ENCODE results near the gene GRHPR. TPM values are rescaled to one million over a fixed set of nuclear protein-coding genes. Genes with fewer than 3 reads are reported as not detected.
"Not testable (repeated sequence)": the region's sequence is repeated elsewhere in the genome, so short reads cannot be mapped to it uniquely, and the experiment has no call there.

GRHPR gene
- total RNA-seq, 1 experiment from 2014 or later = 195 TPM

- no peak for DNase-seq (ENCODE audit: low read depth)
These were observed 22.4 kb downstream of the GRHPR start for GRCh38 chr9:37444890-37445289.

GRCh38 chr9:37445832-37446231 lies 23.3 kb downstream of the GRHPR start:
- DNase-seq (ENCODE audit: low read depth) = no peak

GRCh38 chr9:37446401-37446800 lies 23.9 kb downstream of the GRHPR start:
- no peak for DNase-seq (ENCODE audit: low read depth)

DNA sequence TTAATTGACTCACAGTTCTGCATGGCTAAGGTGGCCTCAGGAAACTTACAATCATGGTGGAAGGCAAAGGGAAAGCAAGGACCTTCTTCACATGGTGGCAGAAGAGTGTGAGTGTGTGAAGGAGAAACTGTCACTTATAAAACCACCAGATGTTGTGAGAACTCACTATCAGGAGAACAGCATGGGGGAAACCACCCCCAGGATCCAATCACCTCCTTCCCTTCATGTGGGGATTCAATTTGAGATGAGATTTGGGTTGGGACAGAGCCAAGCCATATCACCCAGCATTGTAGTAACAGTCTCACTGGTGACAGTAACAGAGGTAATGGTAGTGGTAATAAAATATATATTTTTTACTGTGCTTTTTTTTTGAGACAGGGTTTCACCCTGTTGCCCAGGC lies 24.6 kb downstream of the GRHPR start:
- no peak for DNase-seq (ENCODE audit: low read depth)

GRCh38 chr9:37449862-37450632 lies 27.6 kb downstream of the GRHPR start:
- no peak for DNase-seq (ENCODE audit: low read depth)

- no peak for DNase-seq (ENCODE audit: low read depth)
These were observed 29.1 kb downstream of the GRHPR start for GRCh38 chr9:37451628-37452027.

DNA sequence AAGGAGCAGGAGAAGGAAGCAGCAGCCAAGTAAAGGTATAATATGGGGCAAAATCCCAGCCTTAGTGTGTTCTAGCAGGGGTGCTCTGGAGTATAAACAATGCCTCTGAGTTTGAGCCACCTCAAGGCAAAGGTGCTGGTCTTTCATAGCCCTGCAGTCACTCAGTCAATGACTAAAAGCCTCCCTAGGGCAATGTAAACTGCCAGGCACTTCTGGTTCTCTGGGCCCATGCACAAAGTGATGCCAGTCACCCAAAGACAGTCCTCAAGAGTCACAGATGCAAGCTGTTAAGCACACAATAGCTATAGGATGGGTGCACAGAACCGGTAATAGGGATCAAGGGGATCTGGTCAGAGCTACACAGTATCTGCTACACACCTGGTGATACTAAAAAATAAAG lies 30.1 kb downstream of the GRHPR start:
- no peak for DNase-seq (ENCODE audit: low read depth)

DNA sequence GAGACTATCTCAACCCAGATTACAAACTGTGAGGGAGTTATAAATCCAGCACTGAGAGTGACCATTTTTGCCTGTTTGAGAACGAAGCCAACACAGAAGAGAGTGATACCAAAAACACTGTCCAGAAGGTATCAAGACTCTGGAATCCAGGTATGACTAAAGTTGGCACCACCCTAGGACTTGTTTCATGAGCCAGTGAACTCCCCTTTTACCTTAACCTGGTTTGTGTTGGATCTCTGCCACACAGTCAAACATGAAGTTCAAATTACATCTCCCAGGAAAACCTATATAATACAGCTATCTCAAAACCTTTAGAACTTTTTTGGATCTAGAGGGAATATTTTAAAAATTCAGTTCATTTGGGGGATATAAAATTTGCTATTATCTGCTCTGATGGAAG lies 31.3 kb downstream of the GRHPR start:
- DNase-seq (ENCODE audit: low read depth) = no peak

DNA sequence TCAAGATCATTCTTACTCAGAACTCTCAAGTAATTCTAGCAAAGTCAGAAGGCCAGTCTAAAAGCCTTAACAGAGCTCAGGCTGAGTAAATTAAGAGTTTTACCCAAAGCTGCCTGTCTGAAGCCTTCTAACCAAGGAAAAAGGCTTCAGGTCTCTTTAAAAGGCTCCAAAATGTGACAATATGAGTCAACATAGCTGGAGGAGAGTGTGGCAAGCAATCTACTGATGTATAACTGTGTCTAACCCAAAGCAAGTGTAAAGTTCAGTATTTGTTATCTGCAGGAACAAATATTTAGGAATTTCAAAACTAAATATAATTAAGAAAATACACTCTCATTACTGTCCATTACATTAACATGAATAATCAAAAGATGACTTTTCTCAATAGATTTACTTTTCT lies 31.7 kb downstream of the GRHPR start:
- no peak for DNase-seq (ENCODE audit: low read depth)

GRCh38 chr9:37455884-37456647 lies 33.6 kb downstream of the GRHPR start:
- no peak for DNase-seq (ENCODE audit: low read depth)

DNA sequence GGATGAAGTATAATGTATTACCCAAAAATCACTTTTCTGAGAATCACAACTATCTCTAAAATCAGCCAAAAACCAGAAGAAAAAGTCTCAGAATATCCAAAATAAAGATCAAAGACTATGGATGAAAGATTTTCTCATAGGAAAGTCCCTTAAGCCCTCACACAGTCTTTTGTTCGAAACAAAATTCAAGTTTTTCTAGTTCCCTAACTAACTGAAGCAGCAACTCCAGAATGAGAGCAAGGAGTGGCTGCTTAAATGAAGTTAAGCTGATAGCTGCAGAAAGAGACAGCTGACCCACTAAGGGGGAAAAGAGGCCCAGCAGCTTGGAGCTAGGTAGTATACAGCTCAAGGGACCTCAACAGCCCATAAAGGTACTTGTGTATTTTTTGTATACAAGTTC lies 34.3 kb downstream of the GRHPR start:
- DNase-seq (ENCODE audit: low read depth) = no peak

DNA sequence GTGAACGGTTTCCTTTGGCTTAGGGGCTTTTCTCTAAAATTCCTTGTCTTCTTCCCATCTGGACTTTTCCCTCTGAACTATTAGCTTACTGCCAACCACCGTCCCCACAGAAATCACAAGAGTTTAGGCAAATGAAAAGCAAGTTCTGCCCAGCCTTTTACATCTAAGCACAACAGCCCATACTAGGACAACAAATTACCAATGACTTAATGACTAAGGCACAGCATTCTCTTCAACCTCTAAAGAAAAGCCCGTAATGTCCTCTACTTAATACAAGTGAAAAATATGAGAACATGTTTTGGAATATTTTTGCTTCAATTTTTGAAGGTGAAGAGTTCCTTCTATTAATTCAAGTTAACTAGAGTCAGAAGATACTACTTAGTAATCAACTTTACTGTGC lies 41.5 kb downstream of the GRHPR start:
- no peak for DNase-seq (ENCODE audit: low read depth)

DNA sequence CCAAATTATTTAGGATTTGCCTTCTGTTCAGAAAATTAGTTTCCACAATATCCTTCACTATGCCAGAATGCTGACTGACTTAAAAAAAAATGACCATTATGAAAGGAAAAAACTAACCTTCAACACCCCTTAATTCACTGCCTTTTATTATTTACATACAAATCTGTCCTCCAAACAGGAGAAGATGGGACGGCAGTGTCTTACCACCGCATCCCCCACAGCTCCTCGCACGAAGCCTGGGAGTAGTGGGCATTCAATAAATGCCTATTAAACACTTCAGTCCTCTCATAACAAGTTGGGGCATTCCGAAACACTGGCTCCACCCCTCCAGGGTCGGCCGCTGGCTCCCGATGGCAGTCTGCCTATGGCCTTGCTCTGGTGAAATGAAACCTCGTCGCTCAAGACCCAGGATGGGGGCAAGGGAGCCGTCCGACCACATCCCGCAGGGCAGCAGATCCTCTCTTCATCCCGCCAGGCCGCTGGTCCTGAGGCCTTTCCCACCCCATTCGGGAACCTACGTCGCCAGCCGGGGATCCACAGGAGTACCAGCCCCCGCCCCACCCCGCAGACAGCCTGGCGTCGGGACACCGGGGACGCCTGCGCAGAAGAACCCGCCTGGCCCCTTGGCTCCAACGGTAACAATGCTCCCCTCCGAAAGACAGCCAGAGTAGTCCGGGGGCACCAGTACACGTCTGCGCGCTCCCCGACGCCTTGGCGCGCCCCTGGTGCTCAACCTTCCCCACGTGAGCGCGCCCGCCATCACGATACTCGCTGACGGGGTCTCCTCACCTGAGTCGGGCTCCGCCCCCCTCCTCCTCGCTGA lies 42.1 kb downstream of the GRHPR start:
- no peak for DNase-seq (ENCODE audit: low read depth)

- peak; percentile 100 for DNase-seq (ENCODE audit: low read depth)
These were observed 42.9 kb downstream of the GRHPR start, which contains the start of gene ZBTB5 for GRCh38 chr9:37465249-37466036. TSS of gene ZBTB5 (minus strand) at chr9:37465450. CDS start at chr9:37442551, 22,899 bp downstream.

DNA sequence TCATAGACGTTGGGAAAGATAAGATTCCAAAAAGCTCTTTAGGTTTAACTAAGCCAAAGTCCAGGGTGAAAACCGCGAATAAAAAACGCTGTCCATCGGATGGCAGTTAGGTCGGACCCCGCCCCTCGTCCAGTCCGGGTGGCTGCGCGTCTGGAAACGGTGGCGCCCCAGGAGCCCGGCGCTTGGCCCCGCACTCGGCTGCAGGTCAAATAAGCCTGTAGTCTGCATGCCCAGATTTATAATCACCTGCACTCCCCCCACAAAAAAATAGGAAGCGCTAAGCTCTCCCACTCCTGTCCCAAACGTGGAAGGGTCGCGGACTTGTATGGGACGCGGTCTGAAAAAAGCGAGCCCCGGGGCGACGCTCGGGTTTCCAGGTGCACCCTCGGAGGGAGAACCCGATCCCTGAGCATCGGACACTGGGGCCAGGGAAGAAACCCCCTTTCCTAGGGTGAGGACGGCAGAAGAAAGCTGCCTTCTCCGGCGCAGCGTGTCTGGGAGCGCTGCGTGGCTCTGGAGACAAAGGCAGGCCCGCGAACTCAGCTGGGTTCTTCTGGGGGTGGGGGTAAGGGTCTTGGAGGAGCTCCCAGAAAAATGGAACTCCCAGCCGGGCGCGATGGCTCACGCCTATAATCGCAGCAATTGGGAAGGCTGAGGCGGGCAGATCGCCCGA lies 43.7 kb downstream of the GRHPR start:
- DNase-seq (ENCODE audit: low read depth) = peak; percentile 87

DNA sequence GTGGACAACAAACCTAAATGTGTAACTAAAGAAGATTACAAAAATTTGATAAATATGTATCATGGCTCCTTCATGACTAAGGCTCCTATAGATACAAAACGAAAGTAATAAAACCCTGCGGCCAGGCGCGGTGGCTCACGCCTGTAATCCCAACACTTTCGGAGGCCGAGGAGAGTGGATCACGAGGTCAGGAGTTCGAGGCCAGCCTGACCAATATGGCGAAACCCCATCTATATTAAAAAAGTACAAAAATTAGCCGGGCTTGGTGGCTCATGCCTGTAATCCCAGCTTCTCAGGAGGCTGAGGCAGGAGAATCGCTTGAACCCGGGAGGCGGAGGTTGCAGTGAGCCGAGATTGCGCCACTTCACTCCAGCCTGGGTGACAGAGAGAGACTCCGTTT lies 45.0 kb downstream of the GRHPR start:
- DNase-seq (ENCODE audit: low read depth) = not testable (repeated sequence)

- DNase-seq (ENCODE audit: low read depth) = no peak
These were observed 46.1 kb downstream of the GRHPR start for GRCh38 chr9:37468620-37469019.

DNA sequence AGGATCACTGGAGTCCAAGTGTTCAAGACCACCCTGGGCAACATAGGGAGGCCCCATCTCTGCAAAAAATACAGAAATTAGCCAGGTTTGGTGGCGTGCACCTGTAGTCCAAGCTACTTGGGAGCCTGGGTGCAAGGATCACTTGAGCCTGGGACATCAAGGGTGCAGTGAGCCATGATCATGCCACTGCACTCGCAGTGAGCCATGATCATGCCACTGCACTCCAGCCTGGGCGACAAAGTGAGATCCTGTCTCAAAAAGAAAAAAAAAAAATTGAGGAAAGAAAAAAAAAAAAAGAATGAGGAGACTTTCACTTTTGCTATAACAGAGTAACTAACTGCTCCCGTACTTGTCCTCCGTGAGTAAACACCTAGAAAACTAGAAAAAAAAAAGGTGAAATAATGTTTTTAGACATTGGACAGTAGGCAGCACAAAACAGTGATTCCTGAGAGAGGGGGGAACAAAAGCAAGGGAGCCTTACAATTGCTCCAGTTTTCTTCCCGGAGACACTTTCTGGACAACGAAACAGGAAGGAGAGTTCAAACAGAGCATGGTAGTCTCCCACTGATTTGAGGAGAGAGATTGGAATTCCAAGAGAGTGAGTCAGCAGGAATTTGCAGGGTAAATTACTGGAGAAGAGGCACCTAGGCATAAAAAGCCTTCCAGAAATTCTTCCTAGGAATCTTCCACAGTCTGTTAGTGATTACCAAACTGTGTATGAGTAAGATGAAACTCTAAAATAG lies 49.6 kb downstream of the GRHPR start:
- peak; percentile 94 for DNase-seq (ENCODE audit: low read depth)

DNA sequence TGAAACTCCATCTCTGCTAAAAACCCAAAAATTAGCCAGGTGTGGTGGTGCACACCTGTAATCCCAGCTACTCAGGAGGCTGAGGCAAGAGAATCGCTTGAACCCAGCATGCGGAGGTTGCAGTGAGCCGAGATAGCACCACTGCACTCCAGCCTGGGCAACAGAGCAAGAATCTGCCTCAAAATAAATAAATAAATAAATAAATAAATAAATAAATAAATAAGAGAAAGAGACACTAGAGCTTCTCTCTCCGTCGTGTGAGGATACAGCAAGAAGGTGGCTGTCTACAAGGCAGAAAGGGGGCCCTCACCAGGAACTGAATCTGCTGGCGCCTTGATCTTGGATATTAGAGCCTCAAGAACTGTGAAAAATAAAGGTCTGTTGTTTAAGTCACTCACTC lies 51.5 kb downstream of the GRHPR start:
- not testable (repeated sequence) for DNase-seq (ENCODE audit: low read depth)

GRCh38 chr9:37474438-37474837 lies 51.9 kb downstream of the GRHPR start:
- no peak for DNase-seq (ENCODE audit: low read depth)

Data from LHCN-M2 (cell line).